ENCODE results near the gene KCNB1. TPM values are rescaled to one million over a fixed set of nuclear protein-coding genes. Genes with fewer than 3 reads are reported as not detected.

The KCNB1 gene
- polyA plus RNA-seq, 2 donors: 0.33 to 0.49 TPM

DNA sequence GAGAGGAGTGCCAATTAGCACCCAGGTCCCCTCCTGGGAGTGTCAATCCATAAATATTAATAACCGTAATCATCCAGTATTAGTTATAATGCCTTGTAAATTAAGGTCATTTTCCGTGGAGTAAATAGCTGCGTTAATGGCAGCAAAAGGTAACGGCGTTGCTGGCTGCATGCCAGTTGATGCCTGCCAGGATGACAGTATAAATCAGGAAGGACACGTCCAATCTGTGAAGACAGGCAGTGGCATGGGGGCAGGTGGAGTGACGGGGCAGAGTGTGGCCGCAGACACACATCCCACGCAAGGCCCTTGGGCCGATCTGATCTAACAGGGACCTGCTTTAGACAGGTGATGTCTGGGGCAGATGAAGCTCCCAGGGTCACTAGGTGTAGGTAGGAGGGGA lies 49.1 kb downstream of the KCNB1 start:
- no peaks in the 10 kb centered on the region for H3K27me3 ChIP-seq (ENCODE audit: control insufficient read depth in 1 of 2, insufficient read depth in 2 of 2, low read length in 2 of 2)
- no peaks in the 10 kb centered on the region for H3K4me1 ChIP-seq (ENCODE audit: control insufficient read depth in 2 of 2, insufficient read depth in 2 of 2, low read length in 1 of 2)
- WGBS, 2 donors: 57 to 66% methylated on average over 10 of the region's 10 CpGs
- no peaks in the 10 kb centered on the region for H3K36me3 ChIP-seq (ENCODE audit: control insufficient read depth in 2 of 2, insufficient read depth in 2 of 2, low read length in 1 of 2)
- no peak overlapping the region for H3K27ac ChIP-seq (ENCODE audit: low read depth in 2 of 2, low read length in 1 of 2)
- H3K4me3 ChIP-seq (ENCODE audit: low read depth in 1 of 2, low read length in 2 of 2): no peak overlapping the region
- no peaks in the 10 kb centered on the region for H3K9me3 ChIP-seq (ENCODE audit: control insufficient read depth in 2 of 2, insufficient read depth in 1 of 2, low read depth in 1 of 2, low read length in 1 of 2)

DNA sequence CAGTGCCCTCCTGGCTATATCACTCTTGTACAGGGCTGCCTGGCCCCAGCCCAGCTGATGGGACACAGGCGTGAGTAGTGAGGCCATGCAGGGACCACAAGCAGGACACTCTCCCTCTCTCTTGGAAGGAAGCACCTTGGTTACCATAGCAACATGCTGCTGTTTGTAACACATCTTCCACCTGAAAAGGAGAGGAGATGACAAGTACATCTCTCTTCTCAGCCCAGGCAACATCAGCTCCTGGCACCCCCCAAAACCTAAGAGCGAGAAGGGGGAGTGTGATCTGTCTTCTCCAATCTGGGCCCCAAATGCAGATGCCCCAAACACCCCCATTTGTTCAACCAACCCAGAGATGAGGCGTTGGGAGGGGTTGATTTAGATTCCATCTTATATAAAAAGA lies 49.9 kb downstream of the KCNB1 start:
- Histone ChIP-seq H3K27me3 (ENCODE audit: control insufficient read depth in 1 of 2, insufficient read depth in 2 of 2, low read length in 2 of 2) (no peaks in the 10 kb centered on the region), H3K9me3 (ENCODE audit: control insufficient read depth in 2 of 2, insufficient read depth in 1 of 2, low read depth in 1 of 2, low read length in 1 of 2) (no peaks in the 10 kb centered on the region), H3K36me3 (ENCODE audit: control insufficient read depth in 2 of 2, insufficient read depth in 2 of 2, low read length in 1 of 2) (no peaks in the 10 kb centered on the region), H3K27ac (ENCODE audit: low read depth in 2 of 2, low read length in 1 of 2) (no peak overlapping the region), H3K4me1 (ENCODE audit: control insufficient read depth in 2 of 2, insufficient read depth in 2 of 2, low read length in 1 of 2) (no peaks in the 10 kb centered on the region), H3K4me3 (ENCODE audit: low read depth in 1 of 2, low read length in 2 of 2) (no peak overlapping the region)
- WGBS, 2 donors: 71 to 76% methylated on average over 3 of the region's 3 CpGs

DNA sequence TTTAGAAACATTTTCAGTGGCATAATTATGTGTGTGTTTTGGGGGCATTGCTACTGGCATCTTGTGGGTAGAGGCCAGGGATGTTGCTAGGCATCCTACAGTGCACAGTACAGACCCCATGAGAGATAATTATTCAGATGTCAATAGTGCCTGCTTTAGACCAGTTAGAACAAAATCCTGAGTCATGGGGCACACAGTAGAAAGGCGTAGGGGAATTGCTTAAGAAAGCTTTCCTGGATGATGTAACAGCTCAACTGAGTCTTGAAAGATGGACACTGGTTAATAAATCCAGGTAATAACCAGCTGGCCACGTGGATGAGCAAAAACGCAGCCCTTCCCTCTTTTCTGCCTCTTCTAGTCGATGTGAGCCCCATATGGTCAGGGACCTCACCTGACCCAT lies 51.1 kb downstream of the KCNB1 start:
- Histone ChIP-seq H3K9me3 (ENCODE audit: control insufficient read depth in 2 of 2, insufficient read depth in 1 of 2, low read depth in 1 of 2, low read length in 1 of 2) (no peaks in the 10 kb centered on the region), H3K27ac (ENCODE audit: low read depth in 2 of 2, low read length in 1 of 2) (no peak overlapping the region), H3K4me1 (ENCODE audit: control insufficient read depth in 2 of 2, insufficient read depth in 2 of 2, low read length in 1 of 2) (no peaks in the 10 kb centered on the region), H3K36me3 (ENCODE audit: control insufficient read depth in 2 of 2, insufficient read depth in 2 of 2, low read length in 1 of 2) (no peaks in the 10 kb centered on the region), H3K27me3 (ENCODE audit: control insufficient read depth in 1 of 2, insufficient read depth in 2 of 2, low read length in 2 of 2) (no peaks in the 10 kb centered on the region), H3K4me3 (ENCODE audit: low read depth in 1 of 2, low read length in 2 of 2) (no peak overlapping the region)
- WGBS, 2 donors: 53 to 56% methylated on average over 4 of the region's 4 CpGs

DNA sequence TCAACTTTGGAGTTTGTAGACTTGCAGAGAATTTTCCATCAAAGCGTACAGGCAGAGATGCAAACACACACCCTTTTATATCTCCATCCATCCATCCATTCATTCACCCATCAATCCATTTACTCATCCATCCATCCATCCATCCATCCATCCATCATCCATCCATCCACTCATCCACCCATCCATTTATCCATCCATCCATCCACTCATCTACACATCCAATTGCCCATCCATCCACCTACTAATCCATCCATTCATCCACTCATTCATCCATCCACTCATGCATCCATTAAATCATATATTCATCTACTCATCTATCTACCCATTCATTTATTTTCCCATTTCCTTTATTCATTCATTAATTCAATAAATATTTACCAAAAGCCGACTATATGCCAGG lies 52.1 kb downstream of the KCNB1 start:
- WGBS, 2 donors: 93 to 97% methylated on average over 2 of the region's 2 CpGs
- Histone ChIP-seq H3K27ac (ENCODE audit: low read depth in 2 of 2, low read length in 1 of 2) (no peak overlapping the region), H3K36me3 (ENCODE audit: control insufficient read depth in 2 of 2, insufficient read depth in 2 of 2, low read length in 1 of 2) (no peaks in the 10 kb centered on the region), H3K4me3 (ENCODE audit: low read depth in 1 of 2, low read length in 2 of 2) (no peak overlapping the region), H3K27me3 (ENCODE audit: control insufficient read depth in 1 of 2, insufficient read depth in 2 of 2, low read length in 2 of 2) (no peaks in the 10 kb centered on the region), H3K9me3 (ENCODE audit: control insufficient read depth in 2 of 2, insufficient read depth in 1 of 2, low read depth in 1 of 2, low read length in 1 of 2) (no peaks in the 10 kb centered on the region), H3K4me1 (ENCODE audit: control insufficient read depth in 2 of 2, insufficient read depth in 2 of 2, low read length in 1 of 2) (no peaks in the 10 kb centered on the region)

DNA sequence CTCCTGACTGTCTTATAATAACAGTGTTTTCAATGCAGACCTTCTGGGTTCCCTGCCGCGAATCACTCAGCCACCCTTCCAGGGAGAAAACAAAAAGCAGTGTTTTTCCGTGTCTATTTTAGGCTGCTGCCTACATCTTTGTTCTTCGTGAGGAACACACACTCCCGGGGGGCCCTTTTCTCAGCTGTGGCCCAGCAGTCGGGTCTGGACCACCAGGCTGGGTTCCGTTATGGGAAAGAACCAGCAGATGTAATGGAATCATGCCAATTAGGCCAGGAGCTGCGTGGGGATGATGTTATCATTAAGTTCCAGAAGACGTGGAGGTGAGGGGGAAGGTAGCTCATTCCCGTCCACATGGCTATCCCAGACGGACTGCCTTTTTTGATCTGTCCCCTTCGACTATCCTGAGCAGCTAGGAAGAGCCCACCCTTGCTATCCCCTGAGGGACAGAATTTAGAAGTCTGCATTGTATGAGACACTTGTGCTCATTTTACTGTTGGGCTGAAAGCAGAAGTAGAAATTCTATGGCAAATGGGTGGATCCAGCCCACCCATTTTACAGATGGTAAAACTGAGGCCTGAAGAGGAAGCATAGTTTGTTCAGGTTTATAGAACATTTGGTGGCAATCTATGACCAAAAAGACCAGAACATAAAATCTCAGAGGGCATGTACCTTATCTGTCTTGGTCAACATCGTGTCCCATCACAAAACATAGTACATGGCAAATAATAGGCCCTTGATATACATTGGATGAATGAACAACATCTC lies 54.5 kb downstream of the KCNB1 start:
- H3K4me3 ChIP-seq (ENCODE audit: low read depth in 1 of 2, low read length in 2 of 2): no peak overlapping the region
- 52 to 62% methylated on average over 13 of the region's 13 CpGs for WGBS, 2 donors
- no peaks in the 10 kb centered on the region for H3K36me3 ChIP-seq (ENCODE audit: control insufficient read depth in 2 of 2, insufficient read depth in 2 of 2, low read length in 1 of 2)
- no peaks in the 10 kb centered on the region for H3K9me3 ChIP-seq (ENCODE audit: control insufficient read depth in 2 of 2, insufficient read depth in 1 of 2, low read depth in 1 of 2, low read length in 1 of 2)
- H3K27ac ChIP-seq (ENCODE audit: low read depth in 2 of 2, low read length in 1 of 2): peak overlapping the region in 1 of 2 donors; percentile 61
- no peaks in the 10 kb centered on the region for H3K27me3 ChIP-seq (ENCODE audit: control insufficient read depth in 1 of 2, insufficient read depth in 2 of 2, low read length in 2 of 2)
- no peaks in the 10 kb centered on the region for H3K4me1 ChIP-seq (ENCODE audit: control insufficient read depth in 2 of 2, insufficient read depth in 2 of 2, low read length in 1 of 2)

DNA sequence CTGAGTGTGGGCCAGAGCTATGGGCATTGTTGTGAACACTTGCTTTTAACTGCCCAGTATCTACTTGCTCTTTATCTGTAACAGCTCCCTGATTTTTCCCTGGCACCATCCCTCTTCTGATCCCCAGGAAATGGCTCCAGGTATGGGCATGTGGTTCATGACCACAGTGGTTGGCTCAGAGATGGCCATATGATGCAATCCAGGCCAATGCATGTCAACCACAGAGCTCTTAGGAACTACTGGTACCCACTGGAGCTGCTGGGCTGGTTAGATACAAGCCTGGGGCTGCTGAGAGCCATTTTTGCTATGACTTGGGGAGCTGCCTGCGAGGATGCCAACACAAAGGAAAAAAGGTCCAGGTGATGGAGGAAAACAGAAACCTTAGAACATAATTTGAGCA lies 55.6 kb downstream of the KCNB1 start:
- Histone ChIP-seq H3K27me3 (ENCODE audit: control insufficient read depth in 1 of 2, insufficient read depth in 2 of 2, low read length in 2 of 2) (no peaks in the 10 kb centered on the region), H3K4me1 (ENCODE audit: control insufficient read depth in 2 of 2, insufficient read depth in 2 of 2, low read length in 1 of 2) (no peaks in the 10 kb centered on the region), H3K36me3 (ENCODE audit: control insufficient read depth in 2 of 2, insufficient read depth in 2 of 2, low read length in 1 of 2) (no peaks in the 10 kb centered on the region), H3K4me3 (ENCODE audit: low read depth in 1 of 2, low read length in 2 of 2) (no peak overlapping the region), H3K9me3 (ENCODE audit: control insufficient read depth in 2 of 2, insufficient read depth in 1 of 2, low read depth in 1 of 2, low read length in 1 of 2) (no peaks in the 10 kb centered on the region), H3K27ac (ENCODE audit: low read depth in 2 of 2, low read length in 1 of 2) (no peak overlapping the region)
- 0% methylated on average over 1 of the region's 1 CpG for WGBS, 2 donors

DNA sequence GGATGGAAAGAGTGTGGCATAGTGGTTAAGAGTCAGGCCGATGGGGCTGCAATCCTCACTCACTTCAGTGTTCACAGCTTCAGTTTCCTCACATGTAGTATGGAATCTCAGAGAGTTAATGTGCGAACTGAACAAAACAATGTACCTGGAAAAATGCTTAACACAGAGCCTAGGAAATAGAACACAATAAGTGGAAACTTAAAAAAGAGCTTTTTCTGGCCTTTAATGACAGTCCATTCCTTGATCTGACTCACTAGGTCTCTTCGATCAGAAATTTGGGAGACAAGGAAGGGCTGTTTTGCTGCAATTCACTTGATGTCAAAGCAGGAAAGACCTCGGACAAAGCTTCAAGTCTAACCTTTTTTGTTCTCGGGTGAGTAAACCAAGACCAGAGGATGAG lies 56.1 kb downstream of the KCNB1 start:
- no peaks in the 10 kb centered on the region for H3K27me3 ChIP-seq (ENCODE audit: control insufficient read depth in 1 of 2, insufficient read depth in 2 of 2, low read length in 2 of 2)
- H3K36me3 ChIP-seq (ENCODE audit: control insufficient read depth in 2 of 2, insufficient read depth in 2 of 2, low read length in 1 of 2): no peaks in the 10 kb centered on the region
- H3K27ac ChIP-seq (ENCODE audit: low read depth in 2 of 2, low read length in 1 of 2): no peak overlapping the region
- H3K4me3 ChIP-seq (ENCODE audit: low read depth in 1 of 2, low read length in 2 of 2): no peak overlapping the region
- WGBS, 2 donors: 77 to 78% methylated on average over 5 of the region's 5 CpGs
- H3K9me3 ChIP-seq (ENCODE audit: control insufficient read depth in 2 of 2, insufficient read depth in 1 of 2, low read depth in 1 of 2, low read length in 1 of 2): no peaks in the 10 kb centered on the region
- no peaks in the 10 kb centered on the region for H3K4me1 ChIP-seq (ENCODE audit: control insufficient read depth in 2 of 2, insufficient read depth in 2 of 2, low read length in 1 of 2)

DNA sequence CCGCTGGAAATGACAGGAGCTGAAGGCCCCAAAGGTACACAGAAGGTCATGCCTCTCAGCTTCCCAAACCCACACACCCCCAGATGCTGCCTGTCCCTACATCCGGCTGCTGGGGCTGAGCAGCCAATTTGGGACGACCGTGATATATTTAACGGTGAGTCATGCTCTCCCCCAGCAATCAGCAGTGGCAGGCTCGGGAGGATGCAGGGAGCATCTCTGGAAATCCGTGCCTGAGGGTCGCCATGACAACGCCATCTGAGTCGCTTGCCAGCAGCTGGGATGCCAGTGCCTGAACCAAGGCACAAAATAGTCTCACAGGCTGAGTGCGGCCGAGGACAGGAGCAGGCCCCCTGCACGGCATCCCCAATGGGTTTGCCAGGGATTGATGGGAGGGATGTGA lies 57.9 kb downstream of the KCNB1 start:
- H3K27ac ChIP-seq (ENCODE audit: low read depth in 2 of 2, low read length in 1 of 2): no peak overlapping the region
- H3K4me3 ChIP-seq (ENCODE audit: low read depth in 1 of 2, low read length in 2 of 2): no peak overlapping the region
- no peaks in the 10 kb centered on the region for H3K36me3 ChIP-seq (ENCODE audit: control insufficient read depth in 2 of 2, insufficient read depth in 2 of 2, low read length in 1 of 2)
- H3K27me3 ChIP-seq (ENCODE audit: control insufficient read depth in 1 of 2, insufficient read depth in 2 of 2, low read length in 2 of 2): no peaks in the 10 kb centered on the region
- WGBS, 2 donors: 67% methylated on average over 13 of the region's 13 CpGs
- H3K9me3 ChIP-seq (ENCODE audit: control insufficient read depth in 2 of 2, insufficient read depth in 1 of 2, low read depth in 1 of 2, low read length in 1 of 2): no peaks in the 10 kb centered on the region
- H3K4me1 ChIP-seq (ENCODE audit: control insufficient read depth in 2 of 2, insufficient read depth in 2 of 2, low read length in 1 of 2): peaks cover 0 to 3% of the 10 kb centered on the region in 2 donors

DNA sequence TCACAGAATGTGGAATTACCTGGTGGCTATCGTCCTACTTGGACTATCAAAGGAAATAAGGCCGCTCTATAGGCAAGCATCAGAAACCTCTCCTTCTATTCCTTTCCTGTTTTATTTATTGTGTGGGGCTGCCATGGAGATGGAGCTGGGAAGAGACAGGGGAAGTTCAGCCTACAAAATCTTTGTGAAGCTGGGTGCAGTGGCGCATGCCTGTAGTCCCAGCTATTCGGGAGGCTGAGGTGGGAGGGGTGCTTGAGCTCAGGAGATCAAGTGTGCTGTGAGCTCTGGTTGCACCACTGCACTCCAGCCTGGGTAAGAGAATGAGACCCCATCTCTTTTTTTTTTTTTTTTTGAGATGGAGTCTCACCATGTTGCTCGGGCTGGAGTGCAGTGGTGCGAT lies 60.3 kb downstream of the KCNB1 start:
- no peak overlapping the region for H3K4me3 ChIP-seq (ENCODE audit: low read depth in 1 of 2, low read length in 2 of 2)
- H3K27ac ChIP-seq (ENCODE audit: low read depth in 2 of 2, low read length in 1 of 2): no peak overlapping the region
- peaks cover 0 to 5% of the 10 kb centered on the region in 2 donors for H3K4me1 ChIP-seq (ENCODE audit: control insufficient read depth in 2 of 2, insufficient read depth in 2 of 2, low read length in 1 of 2)
- 78 to 88% methylated on average over 6 of the region's 6 CpGs for WGBS, 2 donors
- no peaks in the 10 kb centered on the region for H3K36me3 ChIP-seq (ENCODE audit: control insufficient read depth in 2 of 2, insufficient read depth in 2 of 2, low read length in 1 of 2)
- no peaks in the 10 kb centered on the region for H3K9me3 ChIP-seq (ENCODE audit: control insufficient read depth in 2 of 2, insufficient read depth in 1 of 2, low read depth in 1 of 2, low read length in 1 of 2)
- H3K27me3 ChIP-seq (ENCODE audit: control insufficient read depth in 1 of 2, insufficient read depth in 2 of 2, low read length in 2 of 2): no peaks in the 10 kb centered on the region

DNA sequence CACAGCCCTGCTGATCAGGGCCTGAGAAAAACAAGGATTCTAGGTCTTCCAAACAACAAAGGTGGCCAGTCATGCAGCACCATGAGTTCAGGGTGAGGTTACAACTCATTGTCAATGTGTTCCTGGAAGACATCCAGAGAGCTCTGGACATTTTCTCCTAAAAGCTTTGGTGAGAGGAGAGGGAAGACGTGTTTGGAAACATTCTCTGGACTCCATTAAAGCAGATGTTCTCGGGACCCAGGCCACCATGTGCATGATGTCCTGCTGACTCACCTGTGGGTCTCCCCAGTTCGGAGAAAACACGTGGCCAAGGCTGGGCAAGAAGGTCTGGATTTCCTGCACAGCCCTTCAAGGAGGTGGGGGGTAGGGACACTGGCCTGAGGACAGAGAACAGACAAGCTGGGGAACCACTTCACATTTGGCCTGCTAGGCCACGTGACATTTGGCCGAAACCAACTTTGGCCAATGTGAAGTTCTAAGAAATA lies 61.6 kb downstream of the KCNB1 start:
- H3K27ac ChIP-seq (ENCODE audit: low read depth in 2 of 2, low read length in 1 of 2): peak overlapping the region in 1 of 2 donors; percentile 65
- H3K4me1 ChIP-seq (ENCODE audit: control insufficient read depth in 2 of 2, insufficient read depth in 2 of 2, low read length in 1 of 2): peaks cover 0 to 8% of the 10 kb centered on the region in 2 donors
- H3K9me3 ChIP-seq (ENCODE audit: control insufficient read depth in 2 of 2, insufficient read depth in 1 of 2, low read depth in 1 of 2, low read length in 1 of 2): no peaks in the 10 kb centered on the region
- no peaks in the 10 kb centered on the region for H3K36me3 ChIP-seq (ENCODE audit: control insufficient read depth in 2 of 2, insufficient read depth in 2 of 2, low read length in 1 of 2)
- no peak overlapping the region for H3K4me3 ChIP-seq (ENCODE audit: low read depth in 1 of 2, low read length in 2 of 2)
- WGBS, 2 donors: 80 to 81% methylated on average over 6 of the region's 6 CpGs
- no peaks in the 10 kb centered on the region for H3K27me3 ChIP-seq (ENCODE audit: control insufficient read depth in 1 of 2, insufficient read depth in 2 of 2, low read length in 2 of 2)
